GM23248 (cell line): ENCODE results near the gene UGT2B11.
"Not testable (repeated sequence)": the region's sequence is repeated elsewhere in the genome, so short reads cannot be mapped to it uniquely, and the experiment has no call there.

ENCODE experiments used
- EZH2 ChIP-seq: fragments of 200-600 bp; sonication (generic); IDR thresholded peaks from 2 replicates; pipeline ENCODE4 v1.6.1; 2018; ENCODE audit warnings: antibody characterized with exemption, mild to moderate bottlenecking; ENCODE audit not compliant: insufficient read depth, poor library complexity, severe bottlenecking
- EZH2phosphoT487 ChIP-seq: fragments of 200-600 bp; sonication (generic); IDR thresholded peaks from 2 replicates; pipeline ENCODE4 v1.6.1; 2018; ENCODE audit warnings: antibody characterized with exemption, moderate library complexity, mild to moderate bottlenecking, low read depth; ENCODE audit not compliant: insufficient read depth

DNA sequence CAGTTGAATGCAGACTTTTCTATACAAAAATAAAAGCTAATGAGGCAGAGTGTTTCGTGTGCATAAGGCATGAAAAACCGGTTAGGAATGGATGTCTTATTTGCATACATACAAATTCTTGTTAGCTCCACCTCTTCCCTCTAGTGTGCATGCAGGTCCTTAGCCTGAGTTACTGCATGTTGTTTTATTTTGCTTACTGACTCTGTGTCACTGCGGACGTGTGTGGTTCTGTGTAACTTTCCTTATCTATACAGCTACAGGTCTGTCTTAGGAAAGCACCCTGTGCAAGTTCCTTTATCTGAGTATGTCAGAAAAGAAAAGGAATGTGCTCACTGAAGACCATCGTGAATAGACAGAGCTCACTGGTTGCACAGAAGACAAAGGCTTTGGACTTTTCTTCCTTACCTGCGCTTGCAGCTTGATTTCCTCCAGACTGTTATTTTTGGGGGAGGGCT, 35.8 kb downstream of the UGT2B11 start:
- TF ChIP-seq EZH2phosphoT487, EZH2: not testable (repeated sequence)
